Fibroblast of upper back skin (primary cell): ENCODE results near the gene DNAH2.

Experiments used
- DNase-seq: peaks from one replicate; pipeline ENCODE4 v3.0.0-alpha.2; 2013

Gene DNAH2

GRCh38 chr17:7781429-7781828, 63.9 kb downstream of the DNAH2 start:
- no peak for DNase-seq

- peak; percentile 41 for DNase-seq
Observed at GRCh38 chr17:7782240-7782639, 64.7 kb downstream of the DNAH2 start.

- DNase-seq: no peak
Observed at GRCh38 chr17:7786866-7787265, 69.3 kb downstream of the DNAH2 start.

- no peak for DNase-seq
Observed at GRCh38 chr17:7789131-7789530, 71.6 kb downstream of the DNAH2 start.

- DNase-seq: no peak
Observed at GRCh38 chr17:7790150-7790549, 72.6 kb downstream of the DNAH2 start.

- DNase-seq: no peak
Observed at GRCh38 chr17:7792611-7793010, 75.1 kb downstream of the DNAH2 start.

GRCh38 chr17:7794075-7794663, 76.6 kb downstream of the DNAH2 start:
- DNase-seq: no peak

GRCh38 chr17:7797976-7798375, 80.4 kb downstream of the DNAH2 start:
- no peak for DNase-seq

GRCh38 chr17:7798839-7799238, 81.3 kb downstream of the DNAH2 start:
- no peak for DNase-seq

GRCh38 chr17:7803981-7804380, 86.4 kb downstream of the DNAH2 start:
- peak; percentile 33 for DNase-seq

- DNase-seq: no peak
Observed at GRCh38 chr17:7806587-7806986, 89.0 kb downstream of the DNAH2 start.

- DNase-seq: no peak
Observed at GRCh38 chr17:7807206-7807605, 89.7 kb downstream of the DNAH2 start.

- no peak for DNase-seq
Observed at GRCh38 chr17:7809086-7809790, 91.7 kb downstream of the DNAH2 start.

GRCh38 chr17:7809791-7810343, 92.3 kb downstream of the DNAH2 start:
- peak; percentile 36 for DNase-seq

GRCh38 chr17:7811251-7811650, 93.7 kb downstream of the DNAH2 start:
- DNase-seq: no peak

- DNase-seq: no peak
Observed at GRCh38 chr17:7814969-7815368, 97.4 kb downstream of the DNAH2 start.

- no peak for DNase-seq
Observed at GRCh38 chr17:7816926-7817642, 99.5 kb downstream of the DNAH2 start.

- DNase-seq: no peak
Observed at GRCh38 chr17:7817643-7817964, 100.1 kb downstream of the DNAH2 start.

GRCh38 chr17:7818026-7818425, 100.5 kb downstream of the DNAH2 start:
- DNase-seq: no peak

- no peak for DNase-seq
Observed at GRCh38 chr17:7818746-7819645, 101.5 kb downstream of the DNAH2 start.

GRCh38 chr17:7820231-7820630, 102.7 kb downstream of the DNAH2 start:
- DNase-seq: no peak

- no peak for DNase-seq
Observed at GRCh38 chr17:7822126-7822525, 104.6 kb downstream of the DNAH2 start.

- no peak for DNase-seq
Observed at GRCh38 chr17:7823581-7824001, 106.0 kb downstream of the DNAH2 start.
